ENCODE measurements around the gene EPHB4. TPM values are rescaled to one million over a fixed set of nuclear protein-coding genes. Genes with fewer than 3 reads are reported as not detected.

The EPHB4 gene
- total and polyA plus RNA-seq, 2 donors (not counting 3 experiments of a cell fraction or from before 2014, with no cell fraction given), result 193 to 274 TPM

DNA sequence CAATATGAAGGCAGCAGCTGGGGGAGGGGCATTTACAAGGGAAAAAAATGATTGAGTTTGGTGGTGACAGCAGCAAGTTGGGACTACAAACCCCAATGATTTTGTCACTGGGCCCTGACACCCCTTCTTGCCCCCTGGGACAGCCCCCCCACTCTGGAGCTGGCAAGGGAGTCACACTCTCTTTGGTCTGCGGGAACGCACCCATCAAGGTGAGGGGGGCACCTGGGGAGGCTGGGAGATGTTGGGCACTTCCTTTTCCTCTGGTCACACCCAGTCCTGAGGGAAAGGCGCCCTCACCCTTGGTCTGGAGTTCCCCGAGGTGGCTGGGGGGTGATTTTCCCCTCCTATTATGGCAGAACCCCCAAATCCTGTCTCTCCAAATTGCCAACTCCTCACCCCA, 24.4 kb downstream of the EPHB4 start:
- H3K9me3 ChIP-seq (replicated peaks; ENCODE audit: control insufficient read depth, insufficient read depth, low read length), result no peaks in the 10 kb centered on the region
- POLR2A ChIA-PET, result interaction anchor here (0.6 kb wide), 1 partner anchor 33 kb away, joined by 3 read pairs; no protein-coding TSS in a partner anchor
- peaks cover 4% of the 10 kb centered on the region for H3K79me2 ChIP-seq (ENCODE audit: control insufficient read depth, insufficient read depth, low read length)
- no peak overlapping the region for H3K9ac ChIP-seq (replicated peaks; ENCODE audit: extremely low read depth, insufficient read depth, low read length)
- dilution Hi-C loops (cut with MboI; ENCODE audit: extremely low pct_ligation_motif_present, low sequenced_read_pairs) (no loop called here), intact Hi-C loops (cut with micrococcal nuclease) (loop anchor here (1.0 to 5.0 kb wide), 2 partner anchors 24 to 64 kb away; partner anchors contain the start of genes EPHB4 and TRIP6)
- no peaks in the 10 kb centered on the region for H3K9me1 ChIP-seq (replicated peaks; ENCODE audit: control insufficient read depth, extremely low read depth, insufficient read depth, low read length)
- peaks cover 44% of the 10 kb centered on the region for H3K4me1 ChIP-seq (ENCODE audit: control insufficient read depth, extremely low read depth, insufficient read depth, low read length)
- H3K27ac ChIP-seq (ENCODE audit: insufficient read depth, low read depth, low read length), result no peak overlapping the region
- peaks cover 29 to 48% of the 10 kb centered on the region in 2 experiments for H3K36me3 ChIP-seq (ENCODE audit: control insufficient read depth in 2 of 2, extremely low read depth in 1 of 2, insufficient read depth in 2 of 2, low read length in 2 of 2)
- CTCF ChIA-PET, result interaction anchor here (1.6 to 9.8 kb wide), 3 partner anchors 24 to 98 kb away, joined by 6 to 214 read pairs (median 67); partner anchors contain the start of genes EPHB4 and SLC12A9
- H4K20me1 ChIP-seq (replicated peaks; ENCODE audit: control insufficient read depth, extremely low read depth, insufficient read depth, low read length), result peaks cover 5% of the 10 kb centered on the region
- TF ChIP-seq JUN (IDR thresholded peaks at IDR 0.05; ENCODE audit: borderline replicate concordance, insufficient read depth, insufficient read length, low read depth) (no peak), GATA2 (IDR thresholded peaks at IDR 0.05; ENCODE audit: insufficient read depth, insufficient read length, low read depth, low read length) (no peak), POLR2AphosphoS5 (IDR thresholded peaks at IDR 0.05; ENCODE audit: insufficient read depth, low read depth, low read length) (no peak), MYC (IDR thresholded peaks at IDR 0.05; ENCODE audit: low read depth, low read length) (no peak), FOS (IDR thresholded peaks at IDR 0.05; ENCODE audit: borderline replicate concordance, insufficient read depth, low read length) (no peak), EZH2 (IDR thresholded peaks at IDR 0.05; ENCODE audit: borderline replicate concordance, low read depth, low read length, severe bottlenecking) (no peak), POLR2A (IDR thresholded peaks at IDR 0.05; ENCODE audit: low read depth, low read length) (no peak)
- TF ChIP-seq, protein P1, sequence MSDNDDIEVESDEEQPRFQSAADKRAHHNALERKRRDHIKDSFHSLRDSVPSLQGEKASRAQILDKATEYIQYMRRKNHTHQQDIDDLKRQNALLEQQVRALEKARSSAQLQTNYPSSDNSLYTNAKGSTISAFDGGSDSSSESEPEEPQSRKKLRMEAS (IDR thresholded peaks at IDR 0.05; ENCODE audit: insufficient read depth, insufficient read length), result no peak
- TF ChIP-seq, protein P2, sequence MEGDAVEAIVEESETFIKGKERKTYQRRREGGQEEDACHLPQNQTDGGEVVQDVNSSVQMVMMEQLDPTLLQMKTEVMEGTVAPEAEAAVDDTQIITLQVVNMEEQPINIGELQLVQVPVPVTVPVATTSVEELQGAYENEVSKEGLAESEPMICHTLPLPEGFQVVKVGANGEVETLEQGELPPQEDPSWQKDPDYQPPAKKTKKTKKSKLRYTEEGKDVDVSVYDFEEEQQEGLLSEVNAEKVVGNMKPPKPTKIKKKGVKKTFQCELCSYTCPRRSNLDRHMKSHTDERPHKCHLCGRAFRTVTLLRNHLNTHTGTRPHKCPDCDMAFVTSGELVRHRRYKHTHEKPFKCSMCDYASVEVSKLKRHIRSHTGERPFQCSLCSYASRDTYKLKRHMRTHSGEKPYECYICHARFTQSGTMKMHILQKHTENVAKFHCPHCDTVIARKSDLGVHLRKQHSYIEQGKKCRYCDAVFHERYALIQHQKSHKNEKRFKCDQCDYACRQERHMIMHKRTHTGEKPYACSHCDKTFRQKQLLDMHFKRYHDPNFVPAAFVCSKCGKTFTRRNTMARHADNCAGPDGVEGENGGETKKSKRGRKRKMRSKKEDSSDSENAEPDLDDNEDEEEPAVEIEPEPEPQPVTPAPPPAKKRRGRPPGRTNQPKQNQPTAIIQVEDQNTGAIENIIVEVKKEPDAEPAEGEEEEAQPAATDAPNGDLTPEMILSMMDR (IDR thresholded peaks at IDR 0.05; ENCODE audit: extremely low read depth in 1 of 2, insufficient read depth in 1 of 2, low read depth in 1 of 2, low read length in 2 of 2), result no peak
- H2AFZ ChIP-seq (ENCODE audit: low read depth, low read length), result no peak overlapping the region
- no peak for FAIRE-seq
- DNase-seq (ENCODE audit: low read depth, low spot score), result no peak
- H3K4me2 ChIP-seq (ENCODE audit: insufficient read depth, low read length), result no peak overlapping the region
- no peaks in the 10 kb centered on the region for H3K27me3 ChIP-seq (ENCODE audit: control insufficient read depth in 2 of 2, insufficient read depth in 2 of 2, low read length in 2 of 2)
- H3K4me3 ChIP-seq (replicated peaks in 1 of 3; ENCODE audit: insufficient read depth in 1 of 3, low read depth in 1 of 3, low read length in 3 of 3), result no peak overlapping the region
- no TSS peak for BruUV-seq (replicated peaks)

Measured in endothelial cell of umbilical vein (primary cell).